Sigmoid colon (tissue), 7 donors: Measurements from ENCODE around the gene RPS15. TPM values are rescaled to one million over a fixed set of nuclear protein-coding genes. Genes with fewer than 3 reads are reported as not detected.
A peak's percentile ranks its signal among the peaks of the same experiment; 100 is the strongest.

ENCODE experiments used
- DNase-seq: peaks from one replicate; pipeline ENCODE4 v3.0.0-alpha.2; 2019
- H3K27ac ChIP-seq, 4 donors: fragments of 200-600 bp; sonication (generic); one replicate each; pipeline ENCODE4 v1.5.1; 2016 to 2019; ENCODE audit warnings: mild to moderate bottlenecking in 1 of 4
- H3K27me3 ChIP-seq, 3 donors: fragments of 200-600 bp; sonication (generic); one replicate each; pipeline ENCODE4 v1.5.1; 2019; ENCODE audit warnings: mild to moderate bottlenecking in 1 of 3
- H3K36me3 ChIP-seq, 4 donors: fragments of 200-600 bp; sonication (generic); one replicate each; pipeline ENCODE4 v1.5.1; 2016 to 2019
- H3K4me1 ChIP-seq, 4 donors: fragments of 200-600 bp; sonication (generic); one replicate each; pipeline ENCODE4 v1.5.1; 2017 to 2019
- H3K4me3 ChIP-seq, 4 donors: fragments of 200-600 bp; sonication (generic); one replicate each; pipeline ENCODE4 v1.5.1; 2017 to 2019; ENCODE audit warnings: mild to moderate bottlenecking in 2 of 4, moderate library complexity in 1 of 4
- H3K9me3 ChIP-seq, 4 donors: fragments of 200-600 bp in 3 of 4; sonication (generic) in 3 of 4; one replicate each; pipeline versions ENCODE4 v1.5.1 to v1.6.1; 2013 to 2019
- EP300 ChIP-seq, 4 donors: sonication (generic); formaldehyde crosslinking; IDR thresholded peaks; one replicate each; pipeline ENCODE4 v1.6.1; 2017; ENCODE audit warnings: antibody characterized with exemption in 4 of 4
- POLR2A ChIP-seq, 2 donors: fragments of 450-650 bp; IDR thresholded peaks; one replicate each; pipeline ENCODE4 v1.6.1; 2016; ENCODE audit warnings: antibody characterized with exemption in 2 of 2, mild to moderate bottlenecking in 2 of 2, moderate library complexity in 2 of 2
- POLR2AphosphoS5 ChIP-seq, 4 donors: sonication (generic); formaldehyde crosslinking; IDR thresholded peaks; one replicate each; pipeline ENCODE4 v1.6.1; 2017; ENCODE audit warnings: antibody characterized with exemption in 4 of 4
- WGBS, 2 donors: extraction: QIAGEN DNeasy Blood & Tissue Kit; methylation state at CpG; one replicate each; pipeline ENCODE4 v1.1.7; 2013; 5-methylcytosine and 5-hydroxymethylcytosine counted together
- intact Hi-C: fragments of 100-400 bp; cut with DNase I; formaldehyde crosslinking; loops from one replicate; pipeline ENCODE4 v1.15.1; 2023
- polyA plus RNA-seq, 3 donors: library from polyadenylated mRNA; stranded (reverse); fragments of 200-250 nt; gene quantifications; one replicate each; pipeline ENCODE4 v1.2.3, GENCODE V29; 2013
- total RNA-seq, 4 donors: library from RNA; depleted of rRNA; stranded (reverse); fragments of >200 nt; gene quantifications; one replicate each; pipeline ENCODE4 v1.1.0, GENCODE V29; 2016
- TF ChIP-seq, protein P1 (sequence below), 4 experiments: fragments of 450-650 bp in 3 of 4; fragments of 200-600 bp in 1 of 4; IDR thresholded peaks; one replicate each; pipeline ENCODE4 v1.5.1; 2016 to 2019; ENCODE audit warnings: antibody characterized with exemption in 4 of 4, mild to moderate bottlenecking in 3 of 4, moderate library complexity in 2 of 4
- donor health status: healthy with polysubstance abuse.
- donor health status: Bipolar disorder and iron deficiency.
- donor health status: healthy.

Gene RPS15
- total and polyA plus RNA-seq, 7 donors: 2,516 to 5,641 (median 3,724) TPM

DNA sequence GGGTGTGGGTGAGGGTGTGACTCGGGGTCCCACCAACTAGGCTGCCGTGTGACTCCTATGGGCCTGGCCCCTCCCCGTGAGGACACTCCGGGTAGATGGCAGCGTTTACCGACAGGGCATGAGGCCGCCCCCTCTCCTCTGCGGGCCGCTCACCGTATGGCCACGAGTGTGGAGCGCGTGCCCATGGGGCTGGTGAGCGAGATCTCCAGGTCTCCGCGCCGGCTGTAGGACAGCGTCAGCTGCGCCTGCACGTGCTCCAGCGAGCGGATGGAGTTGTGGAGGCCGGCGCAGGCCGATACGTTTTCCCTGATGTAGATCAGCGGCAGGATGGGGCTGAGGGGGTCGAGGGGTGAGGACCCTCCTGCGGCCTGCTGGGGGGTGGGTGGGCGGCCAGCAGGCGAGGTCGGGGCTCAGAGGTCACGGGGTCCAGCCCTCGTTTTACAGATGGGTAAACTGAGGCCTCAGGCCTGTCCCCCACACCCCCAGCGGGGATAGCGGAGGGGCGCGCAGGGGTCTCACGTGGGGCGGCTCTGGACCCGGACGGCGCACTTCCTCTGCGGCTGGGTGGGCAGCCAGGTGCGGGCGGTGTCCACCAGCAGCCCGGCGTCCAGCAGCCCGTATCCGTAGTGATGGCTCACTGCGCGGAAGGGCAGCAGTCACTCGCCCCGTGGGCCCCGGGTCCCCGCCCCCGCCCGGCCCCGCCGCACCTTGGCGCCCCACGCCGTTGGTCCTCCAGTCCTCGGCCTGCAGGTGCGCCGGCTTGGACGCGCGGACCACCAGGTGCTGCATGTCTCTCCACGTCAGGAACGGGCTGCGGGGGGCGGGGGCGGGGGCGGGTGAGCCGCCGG is 45.2 kb downstream of the RPS15 start:
- Histone ChIP-seq H3K36me3 (no peaks in the 10 kb centered on the region), H3K9me3 (no peaks in the 10 kb centered on the region), H3K4me1 (peaks cover 0 to 12% (median 7%) of the 10 kb centered on the region in 4 donors), H3K27me3 (no peaks in the 10 kb centered on the region), H3K4me3 (no peak overlapping the region), H3K27ac (no peak overlapping the region)
- TF ChIP-seq POLR2AphosphoS5 (IDR thresholded peaks at IDR 0.05) (no peak), POLR2A (IDR thresholded peaks at IDR 0.05) (no peak), EP300 (IDR thresholded peaks at IDR 0.05) (no peak)
- TF ChIP-seq, protein P1, sequence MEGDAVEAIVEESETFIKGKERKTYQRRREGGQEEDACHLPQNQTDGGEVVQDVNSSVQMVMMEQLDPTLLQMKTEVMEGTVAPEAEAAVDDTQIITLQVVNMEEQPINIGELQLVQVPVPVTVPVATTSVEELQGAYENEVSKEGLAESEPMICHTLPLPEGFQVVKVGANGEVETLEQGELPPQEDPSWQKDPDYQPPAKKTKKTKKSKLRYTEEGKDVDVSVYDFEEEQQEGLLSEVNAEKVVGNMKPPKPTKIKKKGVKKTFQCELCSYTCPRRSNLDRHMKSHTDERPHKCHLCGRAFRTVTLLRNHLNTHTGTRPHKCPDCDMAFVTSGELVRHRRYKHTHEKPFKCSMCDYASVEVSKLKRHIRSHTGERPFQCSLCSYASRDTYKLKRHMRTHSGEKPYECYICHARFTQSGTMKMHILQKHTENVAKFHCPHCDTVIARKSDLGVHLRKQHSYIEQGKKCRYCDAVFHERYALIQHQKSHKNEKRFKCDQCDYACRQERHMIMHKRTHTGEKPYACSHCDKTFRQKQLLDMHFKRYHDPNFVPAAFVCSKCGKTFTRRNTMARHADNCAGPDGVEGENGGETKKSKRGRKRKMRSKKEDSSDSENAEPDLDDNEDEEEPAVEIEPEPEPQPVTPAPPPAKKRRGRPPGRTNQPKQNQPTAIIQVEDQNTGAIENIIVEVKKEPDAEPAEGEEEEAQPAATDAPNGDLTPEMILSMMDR (IDR thresholded peaks at IDR 0.05): no peak
- intact Hi-C loops: no loop called here
- 94 to 95% methylated on average over 77 of the region's 77 CpGs for WGBS, 2 donors
- no peak for DNase-seq

DNA sequence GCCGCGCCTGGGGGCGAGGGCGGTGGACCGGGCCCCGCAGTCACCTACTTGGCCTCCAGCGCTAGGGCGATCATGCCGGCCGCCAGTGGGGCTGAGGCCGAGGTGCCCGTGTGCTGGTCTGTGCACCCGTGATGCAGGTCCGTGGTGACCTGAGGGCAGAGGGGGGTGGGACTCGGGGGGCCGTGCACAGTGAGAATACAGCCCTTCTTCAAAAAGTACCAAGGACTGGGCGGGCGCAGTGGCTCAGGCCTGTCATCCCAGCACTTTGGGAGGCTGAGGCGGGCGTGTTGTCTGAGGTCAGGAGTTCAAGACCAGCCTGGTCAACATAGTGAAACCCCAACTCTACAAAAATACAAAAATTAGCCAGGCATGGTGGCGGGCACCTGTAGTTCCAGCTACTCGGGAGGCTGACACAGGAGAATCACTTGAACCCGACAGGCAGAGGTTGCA is 45.8 kb downstream of the RPS15 start:
- Histone ChIP-seq H3K4me1 (peaks cover 0 to 7% (median 3%) of the 10 kb centered on the region in 4 donors), H3K36me3 (no peaks in the 10 kb centered on the region), H3K9me3 (no peaks in the 10 kb centered on the region), H3K27ac (no peak overlapping the region), H3K27me3 (no peaks in the 10 kb centered on the region), H3K4me3 (no peak overlapping the region)
- 94 to 96% methylated on average over 23 of the region's 23 CpGs for WGBS, 2 donors
- intact Hi-C loops: no loop called here
- peak; percentile 63 for DNase-seq
- TF ChIP-seq POLR2A (IDR thresholded peaks at IDR 0.05): no peak
- TF ChIP-seq EP300 (IDR thresholded peaks at IDR 0.05): no peak
- TF ChIP-seq, protein P1 (IDR thresholded peaks at IDR 0.05): no peak
- no peak for TF ChIP-seq POLR2AphosphoS5 (IDR thresholded peaks at IDR 0.05)

DNA sequence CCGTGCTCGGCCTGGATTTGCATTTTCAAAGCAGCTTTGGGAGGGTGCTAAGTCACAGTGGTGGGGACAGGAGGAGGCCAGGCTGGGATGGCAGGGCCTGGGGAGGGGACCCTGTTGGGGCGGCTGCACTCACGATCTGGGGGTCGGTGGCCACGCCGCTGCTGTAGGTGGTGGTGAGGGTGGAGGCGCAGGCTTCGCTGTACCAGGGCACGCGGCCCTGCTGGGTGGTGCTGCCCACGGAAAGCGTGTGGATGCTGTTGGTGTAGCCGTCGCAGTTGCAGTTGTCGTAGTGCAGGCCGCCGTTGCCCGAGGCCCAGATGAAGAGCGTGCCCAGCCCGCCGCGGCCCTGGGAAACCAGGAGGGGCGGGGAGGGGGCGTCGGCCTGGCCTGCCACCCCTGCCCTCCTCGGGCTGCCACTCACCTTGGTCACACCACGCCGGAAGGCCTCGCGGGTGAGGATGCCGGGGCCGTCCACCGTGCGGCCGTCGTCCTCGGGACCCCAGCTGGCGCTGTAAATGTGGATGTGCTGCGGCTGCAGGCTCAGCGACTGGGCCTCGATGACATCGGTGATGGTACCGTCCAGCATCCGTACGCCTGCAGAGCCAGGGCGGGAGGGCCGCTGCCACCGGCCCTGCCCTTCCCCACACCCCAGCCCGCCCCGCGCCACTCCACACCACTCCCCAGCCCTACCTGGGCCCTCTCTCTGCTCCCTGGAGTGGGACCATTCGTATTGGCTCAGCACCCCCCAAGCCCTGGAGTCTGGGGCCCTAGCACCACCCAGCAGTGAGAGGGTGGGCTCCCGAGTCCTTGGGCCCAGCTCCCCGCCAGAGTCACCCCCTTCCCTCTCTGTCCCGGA is 48.8 kb downstream of the RPS15 start:
- DNase-seq: no peak
- Histone ChIP-seq H3K36me3 (no peaks in the 10 kb centered on the region), H3K27ac (no peak overlapping the region), H3K4me3 (no peak overlapping the region), H3K9me3 (no peaks in the 10 kb centered on the region), H3K27me3 (peaks cover 3 to 9% (median 6%) of the 10 kb centered on the region in 3 donors), H3K4me1 (peaks cover 0 to 21% (median 15%) of the 10 kb centered on the region in 4 donors)
- TF ChIP-seq EP300 (IDR thresholded peaks at IDR 0.05) (no peak), POLR2A (IDR thresholded peaks at IDR 0.05) (no peak), POLR2AphosphoS5 (IDR thresholded peaks at IDR 0.05) (no peak)
- TF ChIP-seq, protein P1 (IDR thresholded peaks at IDR 0.05): no peak
- intact Hi-C loops: no loop called here
- WGBS, 2 donors: 95 to 96% methylated on average over 56 of the region's 56 CpGs

DNA sequence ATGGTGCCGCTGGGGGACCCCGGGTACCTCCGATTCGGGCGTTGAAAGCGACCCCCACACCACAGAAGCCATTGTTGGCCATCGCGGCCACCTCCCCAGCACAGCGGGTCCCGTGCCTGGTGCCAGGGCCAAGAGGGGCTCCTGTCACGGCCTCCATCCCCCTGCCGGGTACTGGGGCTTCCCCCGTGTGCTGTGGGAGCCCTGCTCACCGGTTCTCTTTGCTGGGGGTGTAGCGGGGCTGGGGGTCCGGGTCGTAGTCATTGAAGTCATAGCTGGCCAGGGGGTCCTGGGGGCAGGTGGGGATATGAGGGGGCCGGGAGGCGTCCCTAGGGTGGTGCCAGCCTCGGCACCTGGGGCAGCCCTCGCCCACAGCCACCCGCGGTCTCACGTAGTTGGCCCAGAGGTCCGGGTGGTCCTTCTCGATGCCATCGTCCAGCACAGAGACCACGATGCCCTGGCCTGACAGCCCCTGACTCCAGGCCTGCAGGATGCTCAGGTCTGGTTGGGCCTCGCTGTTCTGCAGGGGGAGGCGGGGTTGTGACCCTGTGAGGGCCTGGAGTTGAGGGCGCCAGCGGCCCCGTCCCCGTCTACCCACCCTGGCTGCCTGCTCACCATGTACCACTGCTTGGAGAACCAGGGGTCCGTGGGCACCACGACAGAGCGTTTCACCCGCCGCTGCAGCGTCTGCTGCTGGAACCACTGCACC is 49.5 kb downstream of the RPS15 start:
- intact Hi-C loops: no loop called here
- H3K27ac ChIP-seq: no peak overlapping the region
- no peaks in the 10 kb centered on the region for H3K9me3 ChIP-seq
- TF ChIP-seq POLR2AphosphoS5 (IDR thresholded peaks at IDR 0.05) (no peak), POLR2A (IDR thresholded peaks at IDR 0.05) (no peak), EP300 (IDR thresholded peaks at IDR 0.05) (no peak)
- TF ChIP-seq, protein P1 (IDR thresholded peaks at IDR 0.05): no peak
- no peak overlapping the region for H3K4me3 ChIP-seq
- no peak for DNase-seq
- 90 to 92% methylated on average over 40 of the region's 40 CpGs for WGBS, 2 donors
- H3K36me3 ChIP-seq: no peaks in the 10 kb centered on the region
- H3K27me3 ChIP-seq: peaks cover 6 to 17% (median 9%) of the 10 kb centered on the region in 3 donors
- H3K4me1 ChIP-seq: peaks cover 0 to 21% (median 15%) of the 10 kb centered on the region in 4 donors
